Stimulated activated CD8-positive, alpha-beta memory T cell treated with anti-CD3 and anti-CD28 coated beads, Interleukin-15, amount 100 ng/mL, for 24 hours (primary cell): ENCODE results near the gene OSBPL1A.

Experiments used
- DNase-seq: peaks from one replicate; pipeline ENCODE4 v3.0.0-alpha.2; 2020; ENCODE audit warnings: low read depth

OSBPL1A gene

GRCh38 chr18:24121625-24122024 lies 276.0 kb downstream of the OSBPL1A start:
- no peak for DNase-seq

- DNase-seq: no peak
Measured at GRCh38 chr18:24120676-24121075, 276.9 kb downstream of the OSBPL1A start.

GRCh38 chr18:24118750-24119577 lies 278.7 kb downstream of the OSBPL1A start:
- peak; percentile 47 for DNase-seq

GRCh38 chr18:24115628-24116027 lies 282.0 kb downstream of the OSBPL1A start:
- no peak for DNase-seq

GRCh38 chr18:24114924-24115549 lies 282.6 kb downstream of the OSBPL1A start:
- DNase-seq: no peak

- DNase-seq: no peak
Measured at GRCh38 chr18:24112874-24113615, 284.6 kb downstream of the OSBPL1A start.

- no peak for DNase-seq
Measured at GRCh38 chr18:24112464-24112863, 285.2 kb downstream of the OSBPL1A start.
